Muscle of back (tissue), 13 donors: ENCODE results near the gene NCOA7. TPM values are rescaled to one million over a fixed set of nuclear protein-coding genes. Genes with fewer than 3 reads are reported as not detected.

Experiments
- DNase-seq, 3 donors: peaks; one replicate each; pipeline versions ENCODE4 v3.0.0 to v3.0.0-alpha.2; 2013
- long read RNA-seq, 9 donors: transcript quantifications; one replicate each; lab custom pipeline, GENCODE V29; 2026
- polyA plus RNA-seq, 10 donors: library from polyadenylated mRNA; unstranded; fragments of 120-200 nt; gene quantifications; one replicate each; pipeline ENCODE4 v1.2.1, GENCODE V29; 2013; ENCODE audit not compliant: insufficient read length in 10 of 10

NCOA7 gene, protein sequence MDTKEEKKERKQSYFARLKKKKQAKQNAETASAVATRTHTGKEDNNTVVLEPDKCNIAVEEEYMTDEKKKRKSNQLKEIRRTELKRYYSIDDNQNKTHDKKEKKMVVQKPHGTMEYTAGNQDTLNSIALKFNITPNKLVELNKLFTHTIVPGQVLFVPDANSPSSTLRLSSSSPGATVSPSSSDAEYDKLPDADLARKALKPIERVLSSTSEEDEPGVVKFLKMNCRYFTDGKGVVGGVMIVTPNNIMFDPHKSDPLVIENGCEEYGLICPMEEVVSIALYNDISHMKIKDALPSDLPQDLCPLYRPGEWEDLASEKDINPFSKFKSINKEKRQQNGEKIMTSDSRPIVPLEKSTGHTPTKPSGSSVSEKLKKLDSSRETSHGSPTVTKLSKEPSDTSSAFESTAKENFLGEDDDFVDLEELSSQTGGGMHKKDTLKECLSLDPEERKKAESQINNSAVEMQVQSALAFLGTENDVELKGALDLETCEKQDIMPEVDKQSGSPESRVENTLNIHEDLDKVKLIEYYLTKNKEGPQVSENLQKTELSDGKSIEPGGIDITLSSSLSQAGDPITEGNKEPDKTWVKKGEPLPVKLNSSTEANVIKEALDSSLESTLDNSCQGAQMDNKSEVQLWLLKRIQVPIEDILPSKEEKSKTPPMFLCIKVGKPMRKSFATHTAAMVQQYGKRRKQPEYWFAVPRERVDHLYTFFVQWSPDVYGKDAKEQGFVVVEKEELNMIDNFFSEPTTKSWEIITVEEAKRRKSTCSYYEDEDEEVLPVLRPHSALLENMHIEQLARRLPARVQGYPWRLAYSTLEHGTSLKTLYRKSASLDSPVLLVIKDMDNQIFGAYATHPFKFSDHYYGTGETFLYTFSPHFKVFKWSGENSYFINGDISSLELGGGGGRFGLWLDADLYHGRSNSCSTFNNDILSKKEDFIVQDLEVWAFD
- polyA plus RNA-seq = 10 to 100 TPM in 3 of 10 donors, 1 to 10 TPM in 7; 4.3 to 10.3 (median 7.5) TPM
- long read RNA-seq, donor 1 = 0 reads
- long read RNA-seq, donor 2 = 0 reads
- long read RNA-seq, donor 3 = 0 reads
- long read RNA-seq, donor 4, partial matches to known transcripts = 0 of 1 reads
- long read RNA-seq, donor 4, other reads (novel, unspliced or antisense) = 0 of 1 reads
- long read RNA-seq, donor 5, partial matches to known transcripts = 0 of 1 reads
- long read RNA-seq, donor 5, other reads (novel, unspliced or antisense) = 0 of 1 reads
- long read RNA-seq, donor 6, partial matches to known transcripts = 0 of 1 reads
- long read RNA-seq, donor 6, other reads (novel, unspliced or antisense) = 0 of 1 reads
- long read RNA-seq, donor 7 = 0 reads
- long read RNA-seq, donor 8, partial matches to known transcripts = 0 of 1 reads
- long read RNA-seq, donor 8, other reads (novel, unspliced or antisense) = 0 of 1 reads
- long read RNA-seq, donor 9 = 0 reads

GRCh38 chr6:125790358-125791150 is at the start of gene NCOA7:
Gene NCOA7, plus strand, starts transcription at chr6:125790960. Its CDS starts 24,395 bp downstream, at chr6:125815355.
- peak; percentile 72 to 97 (median 88) for DNase-seq

- DNase-seq = no peak
These were observed 49.4 kb upstream of the NCOA7 start for GRCh38 chr6:125741336-125741735.

- DNase-seq = no peak
These were observed 48.7 kb upstream of the NCOA7 start for GRCh38 chr6:125742024-125742423.

GRCh38 chr6:125742464-125743120 is 48.2 kb upstream of the NCOA7 start:
- DNase-seq = no peak

- DNase-seq = no peak
These were observed 47.2 kb upstream of the NCOA7 start for GRCh38 chr6:125743604-125744003.

DNA sequence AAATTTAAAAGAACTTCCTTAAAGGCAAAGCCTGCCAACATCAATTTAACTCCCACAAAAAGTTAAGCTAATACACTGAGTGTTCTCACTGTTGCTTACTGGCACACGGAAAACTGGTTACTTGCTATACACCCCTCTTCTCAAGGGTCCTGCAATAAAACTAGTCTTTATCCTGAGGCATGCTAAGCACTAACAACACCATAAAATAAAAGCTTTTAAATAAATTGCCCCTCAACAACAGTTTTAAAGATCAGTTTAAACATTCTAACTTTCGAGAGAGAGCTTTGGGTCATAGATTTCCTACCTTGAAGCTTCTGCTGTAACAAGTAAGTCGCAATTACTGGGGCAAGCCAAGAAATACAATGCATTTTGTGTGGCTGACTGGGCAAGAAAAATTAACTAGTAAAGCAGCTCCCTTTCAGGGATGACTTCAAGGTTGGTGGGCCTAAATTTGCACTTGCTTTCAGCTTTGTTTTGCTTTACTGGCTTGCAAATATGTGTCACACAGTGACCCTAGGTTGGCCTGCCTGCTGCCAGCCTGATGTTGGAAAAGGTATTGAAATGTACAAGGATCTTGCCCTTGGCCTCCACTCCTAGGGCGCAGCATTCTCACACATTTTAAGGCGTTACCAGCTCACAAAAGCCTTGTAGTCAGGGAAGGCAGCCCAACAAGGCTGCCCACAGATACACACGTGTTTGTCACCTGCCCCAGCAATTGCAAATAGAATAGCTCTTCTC is 45.3 kb upstream of the NCOA7 start:
- no peak for DNase-seq

DNA sequence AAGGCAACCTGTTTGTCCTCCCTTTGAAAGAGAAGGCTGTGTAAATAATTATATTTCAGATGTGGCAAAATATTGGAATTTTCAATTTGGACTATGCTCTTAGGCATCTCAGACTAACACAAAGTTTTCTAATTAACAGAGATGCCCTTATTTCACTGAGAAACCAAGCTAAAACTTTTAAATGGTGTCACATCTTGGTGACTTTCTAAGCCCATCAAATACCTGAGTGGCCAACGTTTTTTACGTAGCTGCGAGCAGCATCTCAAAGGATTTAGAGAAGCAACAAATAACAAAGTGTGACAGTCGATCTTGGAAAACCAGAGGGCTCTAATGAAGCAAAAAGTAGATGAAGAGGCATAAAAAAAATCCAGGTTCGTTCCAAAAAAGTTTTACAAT is 44.7 kb upstream of the NCOA7 start:
- no peak for DNase-seq

GRCh38 chr6:125746731-125747588 is 43.8 kb upstream of the NCOA7 start:
- peak; percentile 59 to 85 (median 59) for DNase-seq

DNA sequence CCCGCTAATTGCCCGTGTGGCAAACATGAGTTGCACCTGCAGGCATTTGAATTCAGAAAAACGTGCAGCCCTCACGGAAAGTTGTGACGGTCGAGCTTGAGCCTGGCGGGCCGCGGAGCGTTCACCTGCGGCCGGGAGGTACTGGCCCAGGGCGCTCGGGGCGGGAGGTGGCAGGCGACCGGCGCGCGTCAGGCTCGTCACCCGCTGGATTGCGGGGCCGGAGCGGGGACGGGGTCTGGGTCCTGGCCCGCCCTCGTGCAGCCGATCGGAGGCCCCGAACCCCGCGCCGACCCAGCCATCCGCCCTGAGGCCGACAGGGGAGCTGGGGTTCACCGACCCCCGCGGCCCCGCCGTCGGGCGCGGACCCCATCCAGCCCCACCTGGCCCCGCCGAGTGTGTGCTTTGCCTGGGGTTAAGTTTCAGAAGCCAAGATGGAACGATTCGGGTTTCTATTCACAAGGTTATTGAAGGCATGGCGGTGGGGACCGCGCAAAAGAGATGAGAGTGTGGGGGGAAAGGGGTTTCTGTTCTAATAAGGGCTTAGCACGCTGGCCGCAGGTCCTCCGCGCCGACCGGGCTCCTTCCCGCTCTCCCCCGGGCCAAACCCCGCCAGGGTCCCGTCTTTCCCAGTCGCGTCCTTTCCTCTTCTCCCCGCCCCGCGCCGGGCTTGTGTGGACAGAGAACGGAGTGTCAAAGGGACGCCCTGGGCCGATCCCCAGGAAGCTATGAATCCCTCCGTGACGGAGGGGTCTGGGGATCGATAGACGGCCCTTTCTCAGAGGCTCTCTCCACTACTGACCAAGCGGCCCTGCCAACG is 43.0 kb upstream of the NCOA7 start:
- peak in 2 of 3 donors; percentile 25 to 48 for DNase-seq

GRCh38 chr6:125748406-125749172 is 42.2 kb upstream of the NCOA7 start:
- DNase-seq = peak in 1 of 3 donors; percentile 74

DNA sequence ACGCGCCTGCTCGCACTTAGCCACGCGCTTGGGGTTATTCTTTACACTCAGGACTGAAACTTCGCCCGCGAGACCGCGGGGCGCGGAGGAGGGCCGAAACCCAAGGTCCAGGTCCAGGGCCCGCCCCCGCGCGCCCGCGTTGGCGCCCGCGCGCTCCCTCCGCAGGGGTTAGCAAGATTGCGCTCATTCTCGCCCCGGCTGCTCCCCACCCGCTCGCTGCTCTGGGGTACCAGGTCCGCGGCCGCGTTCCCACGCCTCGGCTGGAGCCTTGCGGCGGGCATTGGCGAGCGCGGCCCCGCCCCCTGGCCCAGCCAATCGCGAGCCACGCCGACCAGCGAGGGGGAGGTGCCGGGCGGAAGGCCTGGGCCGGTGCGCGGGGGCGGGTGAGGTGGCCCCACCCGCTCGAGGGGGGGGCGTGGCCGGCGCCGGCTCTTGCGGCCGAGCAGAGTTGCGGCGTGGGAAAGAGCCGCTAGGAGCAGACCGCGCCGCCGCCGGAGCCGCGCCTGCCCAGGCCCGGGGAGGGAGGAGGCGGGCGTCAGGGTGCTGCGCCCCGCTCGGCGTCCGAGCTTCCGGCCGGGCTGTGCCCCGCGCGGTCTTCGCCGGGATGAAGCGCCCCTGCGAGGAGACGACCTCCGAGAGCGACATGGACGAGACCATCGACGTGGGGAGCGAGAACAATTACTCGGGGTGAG is 41.4 kb upstream of the NCOA7 start, which contains the start of gene HEY2:
HEY2 (plus strand) TSS at position 460 of the 692 bp plus-strand sequence; CDS start at position 605, 145 bp downstream.
- DNase-seq = peak; percentile 90 to 96 (median 91)

GRCh38 chr6:125749865-125750691 is 40.7 kb upstream of the NCOA7 start:
- DNase-seq = peak in 1 of 3 donors; percentile 34

GRCh38 chr6:125750692-125751333 is 39.9 kb upstream of the NCOA7 start:
- DNase-seq = no peak

DNA sequence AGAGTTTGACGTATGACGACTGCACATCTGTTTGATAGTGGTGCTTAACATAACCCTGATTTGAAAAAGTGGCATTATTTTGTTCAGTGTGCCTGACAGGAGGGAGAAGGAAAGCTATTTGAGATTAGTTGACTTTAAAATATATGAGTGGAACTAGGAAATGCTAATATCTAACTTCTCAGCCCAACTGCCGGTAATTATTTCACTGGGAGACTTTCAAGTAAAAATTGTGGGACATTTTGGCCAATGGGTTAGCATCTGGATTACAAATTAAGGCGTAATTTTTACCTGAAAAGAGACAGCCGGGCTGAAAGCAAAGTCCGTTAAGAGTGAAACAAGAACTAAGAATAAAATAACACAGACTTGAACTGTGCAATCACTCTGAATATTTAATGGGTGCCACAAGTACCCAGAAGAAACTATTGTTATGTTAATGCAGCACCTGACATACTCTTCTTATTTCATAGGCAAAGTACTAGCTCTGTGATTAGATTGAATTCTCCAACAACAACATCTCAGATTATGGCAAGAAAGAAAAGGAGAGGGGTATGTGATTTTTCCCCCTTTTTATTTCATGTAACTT is 39.3 kb upstream of the NCOA7 start:
- no peak for DNase-seq
